Ureter (tissue), 1 donor: ENCODE results near the gene SSC5D. TPM values are rescaled to one million over a fixed set of nuclear protein-coding genes. Genes with fewer than 3 reads are reported as not detected.
"Not testable (repeated sequence)": the region's sequence is repeated elsewhere in the genome, so short reads cannot be mapped to it uniquely, and the experiment has no call there.

Experiments used
- DNase-seq: peaks from one replicate; pipeline ENCODE4 v3.0.0-alpha.2; 2020; ENCODE audit warnings: low spot score
- total RNA-seq: library from RNA; stranded (reverse); gene quantifications from one replicate; pipeline ENCODE4 v1.2.4, GENCODE V29; 2023
- donor health status: DM: yes; HTN: yes; CAD: no.

Gene SSC5D
- total RNA-seq, 1 donor from 2014 or later, result 15.2 TPM

DNA sequence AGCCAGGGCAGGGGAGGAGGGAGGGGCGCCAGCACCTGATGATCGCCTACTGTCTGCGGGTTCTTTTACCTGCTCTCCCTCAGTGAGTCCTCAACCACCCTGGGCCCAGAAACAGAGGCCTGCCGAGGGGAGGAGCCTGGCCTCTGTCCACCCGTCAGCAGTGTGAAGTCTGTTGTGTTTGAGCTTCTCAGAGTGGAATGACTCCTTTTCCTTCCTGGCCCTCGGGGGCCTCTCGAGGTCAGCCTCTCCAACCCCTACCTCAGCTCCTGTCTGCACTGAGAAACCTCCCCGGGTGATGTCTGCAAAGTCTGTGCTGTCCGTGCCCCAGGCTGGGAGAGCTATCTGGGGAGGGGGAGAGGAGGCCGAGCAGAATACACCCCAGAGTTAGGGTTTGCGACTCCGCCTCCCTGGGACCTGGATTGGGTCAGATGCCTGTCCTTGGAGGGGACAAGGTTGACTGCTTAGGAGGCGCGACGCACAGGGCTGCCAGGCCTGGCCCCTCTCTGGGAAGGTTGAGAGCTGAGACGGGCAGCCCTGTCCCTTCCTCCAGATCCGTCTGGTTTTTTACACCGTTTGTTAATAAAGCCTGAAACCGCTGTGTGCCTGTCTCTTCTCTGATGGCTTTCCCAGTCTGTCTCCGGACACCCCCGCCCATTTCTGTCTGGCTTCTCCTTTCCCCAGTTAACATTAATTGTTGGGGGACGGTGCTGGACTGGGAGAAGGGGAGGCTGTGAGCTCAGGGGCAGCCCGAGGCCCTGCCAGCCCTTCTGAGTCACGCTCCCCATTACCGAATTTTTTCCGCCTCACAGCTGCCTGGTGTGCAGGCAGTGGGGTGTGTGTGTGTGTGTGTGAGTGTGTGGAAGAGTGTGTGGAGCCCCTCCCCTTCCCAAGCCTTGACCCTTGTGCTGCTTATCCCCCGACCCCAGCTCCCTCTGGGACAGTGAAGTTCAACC lies 989 bp upstream of the SSC5D start:
- DNase-seq, result peak; percentile 73

DNA sequence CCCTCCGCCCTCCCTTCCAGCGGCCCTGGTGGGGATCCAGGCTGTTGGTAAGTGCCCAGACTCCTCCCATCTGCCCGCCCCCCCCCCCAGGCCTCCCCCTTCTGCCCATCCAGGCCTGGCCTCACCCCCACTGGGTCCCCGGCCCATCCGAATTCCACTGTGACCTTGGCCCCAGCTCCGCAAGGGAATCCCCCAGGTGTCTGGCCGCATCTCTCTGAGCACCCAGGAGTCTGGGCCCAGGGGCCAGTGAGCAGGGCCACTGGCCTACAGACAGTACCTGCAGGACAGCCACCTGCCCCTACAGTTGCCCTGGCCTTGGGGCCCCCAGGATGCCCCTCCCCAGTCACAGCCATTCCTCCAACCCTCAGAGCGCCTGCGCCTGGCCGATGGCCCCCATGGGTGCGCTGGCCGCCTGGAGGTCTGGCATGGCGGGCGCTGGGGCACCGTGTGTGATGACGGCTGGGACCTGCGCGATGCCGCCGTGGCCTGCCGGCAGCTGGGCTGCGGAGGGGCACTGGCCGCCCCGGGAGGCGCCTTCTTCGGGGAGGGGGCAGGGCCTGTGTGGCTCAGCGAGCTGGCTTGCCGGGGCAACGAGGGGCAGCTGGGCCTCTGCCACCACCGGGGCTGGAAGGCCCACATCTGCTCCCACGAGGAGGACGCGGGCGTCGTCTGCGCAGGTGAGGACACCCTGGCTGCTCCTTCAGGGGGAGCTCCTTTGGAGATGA lies 912 bp downstream of the SSC5D start:
- DNase-seq, result peak; percentile 43

DNA sequence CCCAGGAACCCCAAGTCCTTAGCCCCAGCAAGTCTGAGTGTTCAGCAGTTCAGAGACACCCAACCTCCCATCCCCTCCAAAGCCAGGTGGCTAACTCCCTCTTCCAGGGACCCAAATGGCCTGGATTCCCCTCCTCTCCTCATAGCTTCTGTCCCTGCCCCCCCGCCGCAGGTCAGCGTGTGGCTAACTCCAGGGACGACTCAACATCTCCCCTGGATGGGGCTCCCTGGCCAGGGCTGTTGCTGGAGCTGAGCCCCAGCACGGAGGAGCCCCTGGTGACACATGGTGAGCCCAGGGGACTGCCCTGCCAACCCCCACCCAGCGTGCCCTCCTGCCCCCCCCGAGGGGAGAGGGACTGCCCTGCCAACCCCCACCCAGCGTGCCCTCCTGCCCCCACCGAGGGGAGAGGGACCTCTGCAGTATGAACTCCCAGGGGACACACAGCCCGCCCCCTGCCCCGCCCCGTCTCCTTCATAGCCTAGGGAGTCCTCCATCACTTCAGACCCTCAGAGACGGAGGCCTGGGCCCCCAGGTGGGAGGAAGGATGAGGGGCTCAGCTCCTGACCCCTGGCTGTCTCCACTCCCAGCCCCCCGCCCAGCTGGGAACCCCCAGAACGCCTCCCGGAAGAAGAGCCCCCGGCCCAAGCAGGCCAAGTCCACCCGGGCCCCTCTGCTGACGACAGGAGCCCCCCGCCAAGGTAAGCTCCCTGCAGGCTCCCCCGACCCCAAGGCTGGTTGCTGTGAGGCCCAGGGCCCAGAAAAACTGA lies 1.7 kb downstream of the SSC5D start:
- DNase-seq, result peak; percentile 44

DNA sequence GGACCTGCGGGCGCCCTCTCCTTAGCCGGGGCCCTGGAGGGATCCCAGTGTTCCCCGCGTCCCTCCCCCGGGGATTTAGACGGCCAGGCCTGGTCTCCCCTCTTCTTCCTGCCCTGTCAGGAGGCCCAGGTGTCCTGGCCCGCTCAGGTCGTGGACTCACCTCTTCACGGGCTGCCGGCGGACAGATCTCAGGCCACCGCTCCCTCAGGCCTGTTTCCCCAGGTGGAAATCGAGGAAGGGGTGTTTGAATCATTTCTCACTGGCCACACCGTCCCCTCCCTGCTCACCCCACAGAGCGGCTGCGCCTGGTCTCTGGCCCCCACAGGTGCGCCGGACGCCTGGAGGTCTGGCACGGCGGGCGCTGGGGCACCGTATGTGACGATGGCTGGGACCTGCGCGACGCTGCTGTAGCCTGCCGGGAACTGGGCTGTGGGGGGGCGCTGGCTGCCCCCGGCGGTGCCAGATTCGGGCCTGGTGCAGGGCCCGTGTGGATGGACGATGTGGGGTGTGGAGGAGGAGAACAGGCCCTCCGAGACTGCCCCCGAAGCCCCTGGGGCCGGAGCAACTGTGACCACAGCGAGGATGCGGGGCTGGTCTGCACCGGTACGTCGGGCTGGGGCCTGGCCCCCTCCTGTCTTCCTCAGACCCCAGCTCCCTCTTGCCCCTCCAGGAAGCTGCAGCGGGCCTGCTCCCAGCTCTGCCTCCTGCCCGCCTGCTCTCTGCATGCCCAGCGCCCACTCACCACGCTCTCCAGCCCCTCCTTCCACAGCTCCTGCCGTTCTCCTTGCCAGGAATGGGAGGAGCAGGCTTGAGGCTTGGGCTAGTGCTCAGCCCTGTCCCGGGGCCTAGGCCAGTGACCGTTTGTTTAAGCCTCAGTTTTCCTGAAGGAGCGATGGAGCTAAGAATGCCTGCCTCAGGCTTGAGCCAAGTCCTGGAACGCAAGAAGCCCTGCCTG lies 2.5 kb downstream of the SSC5D start:
- DNase-seq, result no peak

DNA sequence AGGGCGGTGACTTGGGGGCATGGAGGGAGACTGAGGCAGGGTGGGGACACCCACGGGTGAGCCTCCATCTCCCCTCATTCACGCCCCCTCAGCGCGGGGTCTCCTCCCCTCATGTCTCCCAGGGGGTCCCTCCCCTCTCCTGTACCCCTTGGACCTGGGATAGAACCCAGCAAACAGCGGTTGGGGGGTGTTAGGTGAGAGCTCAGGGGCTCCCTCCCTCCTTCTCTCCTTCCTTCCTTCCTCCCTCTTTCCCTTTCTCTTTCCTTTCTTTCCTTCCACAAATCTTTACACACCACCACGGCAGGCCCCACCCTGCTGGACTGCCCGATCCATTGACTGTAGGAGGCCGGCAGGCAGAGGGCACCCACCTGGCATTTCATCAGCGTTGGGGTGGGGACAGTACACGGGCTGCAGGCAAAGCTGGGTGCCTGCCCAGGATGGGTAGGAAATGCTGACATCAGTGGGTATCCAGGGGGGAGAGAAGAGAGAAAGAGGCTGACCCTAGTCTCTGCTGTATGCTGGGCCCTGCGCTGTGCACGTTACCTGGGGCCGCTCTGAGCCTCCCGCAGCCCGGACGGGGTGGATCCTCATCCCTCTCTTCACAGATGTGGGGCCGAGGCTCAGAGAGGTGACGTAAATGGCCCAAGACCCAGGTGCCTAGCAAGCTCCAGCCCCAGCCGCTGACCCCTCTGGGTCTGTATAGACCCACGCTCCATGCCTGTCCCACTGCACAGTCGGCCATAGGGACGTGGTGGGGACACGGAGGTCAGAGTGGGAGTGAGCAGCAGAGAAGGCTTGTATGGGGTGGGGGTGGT lies 3.5 kb downstream of the SSC5D start:
- no peak for DNase-seq

DNA sequence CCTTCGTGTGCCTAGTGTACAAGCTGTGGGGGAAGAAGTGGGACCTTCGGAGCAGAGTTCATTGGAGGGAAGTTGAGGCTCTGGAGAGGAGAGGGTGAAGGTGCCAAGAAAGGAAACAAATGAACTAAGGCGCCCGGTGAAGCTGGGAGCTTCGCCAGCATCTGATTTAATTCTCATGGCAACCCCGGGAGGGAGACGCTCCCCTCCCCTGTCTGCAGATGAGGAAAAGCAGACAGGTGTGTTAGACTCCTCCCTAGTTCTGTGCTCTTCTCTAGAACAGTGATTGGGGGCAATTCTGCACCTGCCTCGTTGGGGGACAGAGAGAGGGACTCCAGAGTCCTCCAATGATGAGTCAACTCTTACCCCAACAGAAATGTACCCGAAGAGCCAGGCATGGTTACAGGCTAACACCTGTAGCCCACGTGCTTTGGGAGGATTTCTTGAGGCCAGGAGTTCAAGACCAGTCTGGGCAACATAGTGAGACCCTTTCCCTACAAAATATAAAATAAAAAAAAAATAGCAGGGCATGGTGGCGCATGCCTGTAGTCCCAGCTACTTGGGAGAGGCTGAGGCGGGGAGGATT lies 4.2 kb downstream of the SSC5D start:
- no peak for DNase-seq

DNA sequence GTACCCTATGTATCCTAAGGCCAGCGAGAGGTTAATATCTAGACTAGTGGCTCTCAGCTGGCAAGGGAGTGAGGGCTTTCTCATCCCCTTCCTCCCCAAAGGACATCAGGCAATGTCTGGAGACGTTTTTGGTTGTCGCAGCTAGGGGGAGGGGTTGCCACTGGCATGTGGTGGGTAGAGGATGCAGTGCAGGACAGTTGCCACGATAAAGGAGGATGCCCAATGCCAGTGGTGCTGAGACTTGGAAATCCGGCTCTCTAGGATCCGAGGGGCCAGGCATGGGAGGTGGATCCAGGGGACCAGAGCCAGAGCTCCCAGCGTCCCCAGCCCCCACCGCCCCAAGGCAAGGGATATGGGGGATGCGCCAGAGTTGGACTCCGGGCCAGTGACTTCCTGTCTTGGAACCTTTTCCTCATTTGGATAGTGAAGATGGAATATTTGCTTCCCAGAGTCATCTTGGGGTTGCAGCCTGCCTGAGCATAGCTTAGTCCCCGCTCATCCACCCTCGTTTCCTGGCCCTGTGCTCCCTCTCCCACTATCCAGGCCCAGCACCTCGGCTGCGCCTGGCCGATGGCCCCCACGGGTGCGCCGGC lies 4.9 kb downstream of the SSC5D start:
- no peak for DNase-seq

DNA sequence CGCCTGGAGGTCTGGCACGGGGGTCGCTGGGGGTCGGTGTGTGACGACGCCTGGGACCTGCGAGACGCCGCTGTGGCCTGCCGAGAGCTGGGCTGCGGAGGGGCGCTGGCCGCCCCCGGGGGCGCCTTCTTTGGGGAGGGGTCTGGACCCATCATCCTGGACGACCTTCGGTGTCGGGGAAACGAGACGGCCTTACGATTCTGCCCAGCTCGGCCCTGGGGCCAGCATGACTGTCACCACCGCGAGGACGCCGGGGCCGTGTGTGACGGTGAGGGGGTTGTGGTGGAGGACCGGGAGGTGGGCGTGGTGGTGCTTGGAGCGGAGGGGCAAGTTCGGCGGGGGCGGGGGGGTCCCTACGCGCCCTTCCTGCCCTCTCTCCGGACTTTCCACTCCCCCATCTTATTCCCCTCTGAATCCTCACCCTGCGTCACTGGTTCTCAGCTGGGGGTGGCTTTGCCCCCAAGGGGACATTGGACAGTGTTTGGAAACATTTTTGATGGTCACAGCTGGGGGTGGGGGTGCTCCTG lies 5.5 kb downstream of the SSC5D start:
- DNase-seq, result peak; percentile 47

DNA sequence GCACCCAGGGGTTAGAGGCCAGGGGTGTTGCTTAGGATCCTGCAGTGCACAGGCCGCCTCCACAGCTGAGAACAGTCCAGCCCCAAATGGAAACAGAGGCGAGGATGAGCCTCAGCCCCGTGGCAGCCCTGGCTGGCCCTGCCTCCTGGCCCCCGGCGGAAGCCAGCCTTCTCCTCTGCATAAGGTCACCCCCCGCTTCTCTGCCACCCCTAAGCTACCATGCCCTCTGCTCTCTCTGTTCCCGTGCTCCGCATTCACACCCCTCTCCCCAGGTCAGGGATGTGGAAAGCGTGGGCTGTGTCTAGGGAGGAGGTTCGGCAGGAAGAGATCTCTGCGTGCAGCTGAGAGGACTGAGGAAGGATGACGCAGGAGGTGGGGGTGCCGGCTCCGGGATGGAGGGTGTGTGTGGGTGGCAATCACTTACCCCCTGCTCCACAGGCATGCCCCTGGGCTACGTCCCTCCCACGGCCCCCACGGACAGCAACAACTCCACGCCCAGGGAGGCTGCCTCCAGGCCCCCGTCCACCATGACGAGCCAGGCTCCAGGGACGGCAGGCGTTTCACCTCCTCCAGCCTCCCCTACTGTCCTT lies 6.0 kb downstream of the SSC5D start:
- DNase-seq, result peak; percentile 53

DNA sequence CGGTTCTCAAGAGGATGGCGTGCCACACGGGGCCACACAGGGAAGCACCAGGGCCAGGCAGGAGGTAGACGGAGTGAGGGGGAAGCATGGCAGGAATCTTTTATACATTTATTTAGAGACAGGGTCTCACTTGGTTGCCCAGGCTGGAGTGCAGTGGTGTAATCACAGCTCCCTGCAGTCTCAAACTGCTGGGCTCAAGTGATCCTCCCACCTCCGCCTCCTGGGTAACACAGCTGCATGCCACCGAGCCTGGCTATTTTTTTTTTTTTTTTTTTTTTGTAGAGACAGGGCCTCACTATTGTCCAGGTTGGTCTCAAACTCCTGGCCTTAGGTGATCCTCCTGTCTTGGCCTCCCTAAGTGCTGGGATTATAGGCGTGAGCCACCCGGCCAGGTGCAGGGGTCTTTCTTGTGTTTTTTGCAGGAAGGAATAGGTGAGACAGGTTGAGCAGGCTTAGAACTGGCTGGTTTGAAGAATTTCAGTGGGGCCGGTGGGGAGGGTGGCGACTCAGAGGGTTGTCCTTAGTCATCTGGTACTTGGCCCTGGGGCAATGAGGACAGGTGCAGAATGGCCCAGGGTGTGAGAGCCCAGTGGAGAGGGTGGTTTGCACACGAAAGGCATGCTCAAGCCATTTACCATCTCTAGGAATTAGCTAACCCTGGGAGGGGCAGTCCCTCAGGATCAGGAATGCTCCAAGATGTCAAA lies 7.6 kb downstream of the SSC5D start:
- DNase-seq, result no peak

DNA sequence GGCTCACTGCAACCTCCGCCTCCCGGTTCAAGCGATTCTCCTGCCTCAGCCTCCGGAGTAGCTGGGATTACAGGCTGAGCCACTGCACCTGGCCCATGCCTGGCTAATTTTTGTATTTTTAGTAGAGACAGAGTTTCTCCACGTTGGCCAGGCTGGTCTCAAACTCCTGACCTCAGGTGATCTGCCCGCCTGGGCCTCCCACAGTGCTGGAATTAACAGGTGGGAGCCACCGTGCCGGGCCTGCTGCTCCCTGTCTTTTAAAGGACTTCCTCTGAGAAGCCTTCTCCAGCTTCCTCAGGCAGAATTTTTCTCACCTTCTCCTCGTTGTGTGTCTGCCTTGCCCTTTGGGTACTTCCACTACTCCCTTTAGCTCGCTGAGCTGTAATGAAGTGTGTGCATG lies 8.6 kb downstream of the SSC5D start:
- DNase-seq, result not testable (repeated sequence)

DNA sequence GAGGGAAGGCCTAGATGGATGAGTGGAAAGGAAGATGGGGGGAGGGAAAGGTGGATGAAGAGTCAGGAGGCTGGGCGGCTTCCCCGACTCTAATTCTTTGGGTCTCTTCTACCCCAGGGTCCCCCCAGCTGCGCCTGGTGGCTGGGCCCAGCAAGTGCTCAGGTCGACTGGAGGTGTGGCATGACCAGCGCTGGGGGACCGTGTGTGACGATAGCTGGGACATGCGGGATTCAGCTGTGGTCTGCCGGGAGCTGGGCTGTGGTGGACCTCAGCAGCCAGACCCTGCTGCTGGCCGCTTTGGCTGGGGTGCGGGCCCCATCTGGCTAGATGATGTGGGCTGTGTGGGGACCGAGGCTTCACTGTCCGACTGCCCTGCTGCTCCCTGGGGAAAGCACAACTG lies 9.5 kb downstream of the SSC5D start:
- no peak for DNase-seq

DNA sequence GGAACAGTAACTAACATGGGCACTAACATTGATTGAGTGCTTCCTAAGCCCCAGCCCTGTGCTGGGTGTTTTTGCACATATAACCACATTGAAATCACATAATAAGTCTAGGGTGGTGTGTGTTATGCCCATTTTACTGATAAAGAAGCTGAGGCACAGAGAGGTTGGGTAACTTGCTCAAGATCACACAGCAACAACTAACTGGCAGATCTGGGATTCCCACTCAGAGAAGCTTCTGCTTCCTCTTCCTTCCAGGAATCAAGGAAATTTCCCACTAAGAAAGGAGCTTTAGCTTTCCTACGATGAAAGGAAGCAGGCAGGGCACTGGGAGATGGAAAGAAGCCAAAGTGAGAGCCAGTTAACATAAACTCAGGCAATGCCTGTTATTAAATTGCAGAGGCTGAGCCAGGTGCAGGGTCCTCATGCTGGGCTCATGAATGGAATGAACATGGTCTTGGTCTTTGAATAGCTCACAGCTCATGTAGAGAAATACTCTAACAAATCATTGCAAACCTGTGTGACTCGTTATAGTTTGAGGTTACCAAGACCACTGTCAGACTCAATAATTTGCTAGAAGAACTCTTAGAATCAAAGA lies 10.1 kb downstream of the SSC5D start:
- DNase-seq, result no peak

DNA sequence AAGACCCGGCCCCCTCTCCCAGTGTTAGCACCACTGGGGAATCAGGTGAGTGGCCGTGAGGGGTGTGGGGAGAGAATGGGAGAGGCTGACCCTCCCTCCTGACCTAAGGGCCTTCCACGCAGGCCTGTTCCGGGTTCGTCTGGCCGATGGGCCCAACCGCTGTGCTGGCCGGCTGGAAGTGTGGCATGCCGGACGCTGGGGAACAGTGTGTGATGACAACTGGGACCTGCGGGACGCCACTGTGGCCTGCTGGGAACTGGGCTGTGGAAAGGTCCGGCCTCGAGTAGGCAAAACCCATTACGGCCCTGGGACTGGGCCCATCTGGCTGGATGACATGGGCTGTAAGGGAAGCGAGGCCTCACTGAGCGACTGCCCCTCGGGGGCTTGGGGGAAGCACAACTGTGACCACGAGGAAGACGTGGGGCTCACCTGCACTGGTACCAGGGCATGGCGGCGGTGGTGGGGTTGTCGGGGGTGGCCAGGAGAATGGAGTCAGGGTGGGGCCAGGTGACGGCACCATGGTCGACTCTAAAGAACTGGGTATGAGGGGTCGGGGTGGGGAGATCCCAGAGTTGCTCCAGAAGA lies 12.2 kb downstream of the SSC5D start:
- no peak for DNase-seq

DNA sequence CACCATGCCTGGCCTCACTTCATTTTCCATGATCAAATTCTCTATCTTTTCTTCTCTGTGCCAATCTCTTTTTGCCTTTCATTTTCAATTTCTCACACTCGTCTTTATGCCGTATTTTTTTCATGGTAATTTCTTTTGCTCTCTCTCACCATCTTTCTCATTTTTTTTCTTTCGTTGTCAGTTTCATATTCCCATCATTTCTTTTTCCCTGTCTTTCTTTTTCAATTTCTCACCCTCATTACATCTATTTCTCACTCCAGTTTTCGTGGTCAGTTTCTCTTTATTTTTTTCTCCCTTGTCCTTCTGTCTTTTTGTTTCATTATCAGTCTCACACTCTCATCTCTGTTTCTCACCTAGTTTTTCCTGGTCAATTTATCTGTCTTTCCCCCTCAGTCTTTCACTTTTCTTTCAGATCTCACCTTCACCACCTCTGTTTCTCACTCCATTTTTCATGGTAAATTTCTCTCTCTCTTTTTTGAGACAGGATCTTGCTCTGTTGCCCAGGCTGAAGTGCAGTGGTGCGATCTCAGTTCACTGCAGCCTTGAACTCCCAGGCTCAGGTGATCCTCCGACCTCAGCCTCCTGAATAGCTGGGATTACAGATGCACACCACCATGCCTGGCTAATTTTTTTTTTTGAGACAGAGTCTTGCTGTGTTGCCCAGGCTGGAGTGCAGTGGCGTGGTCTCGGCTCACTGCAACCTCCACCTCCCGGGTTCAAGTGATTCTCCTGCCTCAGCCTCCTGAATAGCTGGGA lies 14.1 kb downstream of the SSC5D start:
- no peak for DNase-seq

DNA sequence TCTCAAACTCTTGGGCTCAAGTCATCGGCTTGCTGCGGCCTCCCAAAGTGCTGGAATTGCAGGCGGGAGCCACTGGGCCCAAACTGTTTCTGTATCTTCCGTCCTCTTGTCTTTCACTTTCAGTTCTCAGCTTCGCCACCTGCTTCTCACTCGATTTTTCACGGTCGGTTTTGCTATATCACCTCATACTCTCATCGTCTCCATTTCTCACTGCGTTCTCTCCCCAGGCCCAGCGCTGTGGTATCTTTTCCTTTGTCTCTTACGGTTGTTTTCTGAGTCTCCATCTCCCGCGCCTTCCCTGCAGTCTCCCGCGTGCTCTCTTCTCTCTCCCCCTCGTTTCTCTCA lies 14.9 kb downstream of the SSC5D start:
- no peak for DNase-seq
